SK-N-SH treated with all-trans-retinoic acid at 6 μM for 48 hours (cell line): ENCODE measurements around the gene SLC35G2.

Experiments used
- ATAC-seq: fragments of 200-7000 bp; cut with Tn5 transposase; 3 replicates; pipeline ENCODE4 v1.9.1; 2020; ENCODE audit warnings: mild to moderate bottlenecking, moderate library complexity
- ARNTL ChIP-seq: fragments of 450-650 bp; formaldehyde crosslinking; IDR thresholded peaks from 2 replicates; pipeline ENCODE4 v1.5.0; 2020; ENCODE audit warnings: low read depth, mild to moderate bottlenecking, moderate library complexity, borderline replicate concordance
- BACH2 ChIP-seq: fragments of 250-450 bp; sonication (Bioruptor Pico); IDR thresholded peaks from 2 replicates; pipeline ENCODE4 v1.9.0; 2021; ENCODE audit warnings: mild to moderate bottlenecking, borderline replicate concordance
- CREB5 ChIP-seq: fragments of 250-450 bp; sonication (Bioruptor Pico); IDR thresholded peaks from 2 replicates; pipeline ENCODE4 v1.5.1; 2020; ENCODE audit warnings: low read depth, mild to moderate bottlenecking, moderate library complexity
- CSDC2 ChIP-seq: fragments of 250-450 bp; sonication (Bioruptor Pico); IDR thresholded peaks from 2 replicates; pipeline ENCODE4 v1.5.0; 2020; ENCODE audit warnings: mild to moderate bottlenecking, moderate library complexity
- ESRRG ChIP-seq: fragments of 250-450 bp; sonication (Bioruptor Pico); IDR thresholded peaks from 2 replicates; pipeline ENCODE4 v1.6.1; 2021; ENCODE audit warnings: mild to moderate bottlenecking
- GLIS3 ChIP-seq: fragments of 250-450 bp; sonication (Bioruptor Pico); IDR thresholded peaks from 2 replicates; pipeline ENCODE4 v1.5.0; 2020; ENCODE audit warnings: mild to moderate bottlenecking, moderate library complexity
- ISL1 ChIP-seq: fragments of 250-450 bp; sonication (Bioruptor Pico); IDR thresholded peaks from 2 replicates; pipeline ENCODE4 v2.1.2; 2022; ENCODE audit warnings: mild to moderate bottlenecking, moderate library complexity
- OSR1 ChIP-seq: fragments of 250-450 bp; sonication (Bioruptor Pico); IDR thresholded peaks from 2 replicates; pipeline ENCODE4 v1.8.0; 2022; ENCODE audit warnings: moderate library complexity, mild to moderate bottlenecking, inconsistent platforms
- PATZ1 ChIP-seq: fragments of 250-450 bp; sonication (Bioruptor Pico); IDR thresholded peaks from 2 replicates; pipeline ENCODE4 v1.8.0; 2020; ENCODE audit warnings: mild to moderate bottlenecking, moderate library complexity, borderline replicate concordance
- PPARA ChIP-seq: fragments of 250-450 bp; sonication (Bioruptor Pico); IDR thresholded peaks from 2 replicates; pipeline ENCODE4 v1.5.0; 2020; ENCODE audit warnings: mild to moderate bottlenecking, borderline replicate concordance
- RARB ChIP-seq: fragments of 250-450 bp; sonication (Bioruptor Pico); IDR thresholded peaks from 2 replicates; pipeline ENCODE4 v1.8.0; 2021; ENCODE audit warnings: mild to moderate bottlenecking, moderate library complexity
- SNAI2 ChIP-seq: fragments of 250-450 bp; sonication (Bioruptor Pico); IDR thresholded peaks from 2 replicates; pipeline ENCODE4 v1.5.0; 2020; ENCODE audit warnings: mild to moderate bottlenecking, moderate library complexity
- TCF4 ChIP-seq: fragments of 250-450 bp; sonication (Bioruptor Pico); IDR thresholded peaks from 2 replicates; pipeline ENCODE4 v1.8.0; 2021; ENCODE audit warnings: mild to moderate bottlenecking, moderate library complexity, borderline replicate concordance
- TOX ChIP-seq: fragments of 250-450 bp; sonication (Bioruptor Pico); IDR thresholded peaks from 2 replicates; pipeline ENCODE4 v1.8.0; 2021; ENCODE audit warnings: mild to moderate bottlenecking, moderate library complexity, borderline replicate concordance
- TSHZ2 ChIP-seq: fragments of 250-450 bp; sonication (Bioruptor Pico); IDR thresholded peaks from 2 replicates; pipeline ENCODE4 v1.5.0; 2020; ENCODE audit warnings: mild to moderate bottlenecking, moderate library complexity
- ZC3H10 ChIP-seq: fragments of 250-450 bp; sonication (Bioruptor Pico); IDR thresholded peaks from 2 replicates; pipeline ENCODE4 v1.5.1; 2021; ENCODE audit warnings: mild to moderate bottlenecking, moderate library complexity
- ZFP3 ChIP-seq: fragments of 250-450 bp; sonication (Bioruptor Pico); IDR thresholded peaks from 2 replicates; pipeline ENCODE4 v1.5.0; 2020; ENCODE audit warnings: mild to moderate bottlenecking, moderate library complexity
- ZFP30 ChIP-seq: fragments of 450-650 bp; formaldehyde crosslinking; IDR thresholded peaks from 2 replicates; pipeline ENCODE4 v1.5.0; 2022; ENCODE audit warnings: mild to moderate bottlenecking, moderate library complexity
- ZNF565 ChIP-seq: fragments of 450-650 bp; formaldehyde crosslinking; conservative IDR thresholded peaks from 2 replicates; pipeline ENCODE4 v1.5.0; 2020; ENCODE audit warnings: low read depth, mild to moderate bottlenecking, moderate library complexity
- ZNF70 ChIP-seq: fragments of 450-650 bp; formaldehyde crosslinking; IDR thresholded peaks from 2 replicates; pipeline ENCODE4 v1.5.0; 2020; ENCODE audit warnings: mild to moderate bottlenecking, moderate library complexity
- ZNF8 ChIP-seq: fragments of 450-650 bp; formaldehyde crosslinking; IDR thresholded peaks from 2 replicates; pipeline ENCODE4 v1.5.0; 2020; ENCODE audit warnings: mild to moderate bottlenecking, moderate library complexity
- TF ChIP-seq, protein P1 (sequence below): fragments of 250-450 bp; sonication (Bioruptor Pico); IDR thresholded peaks from 2 replicates; pipeline ENCODE4 v1.5.1; 2021; ENCODE audit warnings: mild to moderate bottlenecking, moderate library complexity

Gene SLC35G2

GRCh38 chr3:136804813-136805212 is 14.1 kb upstream of the SLC35G2 start:
- no peak for TF ChIP-seq TCF4
- no peak for TF ChIP-seq ZFP30 (CRISPR knock-in tag)
- no peak for TF ChIP-seq GLIS3 (CRISPR knock-in tag)
- TF ChIP-seq OSR1 (CRISPR knock-in tag), result no peak
- no peak for TF ChIP-seq ZNF70 (CRISPR knock-in tag)
- no peak for TF ChIP-seq ZC3H10
- no peak for TF ChIP-seq ARNTL (CRISPR knock-in tag)
- TF ChIP-seq ZNF8 (CRISPR knock-in tag), result no peak
- TF ChIP-seq, protein P1, sequence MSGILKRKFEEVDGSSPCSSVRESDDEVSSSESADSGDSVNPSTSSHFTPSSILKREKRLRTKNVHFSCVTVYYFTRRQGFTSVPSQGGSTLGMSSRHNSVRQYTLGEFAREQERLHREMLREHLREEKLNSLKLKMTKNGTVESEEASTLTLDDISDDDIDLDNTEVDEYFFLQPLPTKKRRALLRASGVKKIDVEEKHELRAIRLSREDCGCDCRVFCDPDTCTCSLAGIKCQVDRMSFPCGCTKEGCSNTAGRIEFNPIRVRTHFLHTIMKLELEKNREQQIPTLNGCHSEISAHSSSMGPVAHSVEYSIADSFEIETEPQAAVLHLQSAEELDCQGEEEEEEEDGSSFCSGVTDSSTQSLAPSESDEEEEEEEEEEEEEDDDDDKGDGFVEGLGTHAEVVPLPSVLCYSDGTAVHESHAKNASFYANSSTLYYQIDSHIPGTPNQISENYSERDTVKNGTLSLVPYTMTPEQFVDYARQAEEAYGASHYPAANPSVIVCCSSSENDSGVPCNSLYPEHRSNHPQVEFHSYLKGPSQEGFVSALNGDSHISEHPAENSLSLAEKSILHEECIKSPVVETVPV (CRISPR knock-in tag), result no peak
- TF ChIP-seq TOX, result no peak
- no peak for TF ChIP-seq ZNF565
- TF ChIP-seq CSDC2 (CRISPR knock-in tag), result no peak
- TF ChIP-seq PPARA, result no peak
- TF ChIP-seq SNAI2 (CRISPR knock-in tag), result no peak
- no peak for TF ChIP-seq BACH2 (CRISPR knock-in tag)
- no peak for TF ChIP-seq ZFP3 (CRISPR knock-in tag)
- TF ChIP-seq ISL1 (CRISPR knock-in tag), result no peak
- TF ChIP-seq TSHZ2 (CRISPR knock-in tag), result no peak
- TF ChIP-seq PATZ1, result no peak
- no peak for ATAC-seq

DNA sequence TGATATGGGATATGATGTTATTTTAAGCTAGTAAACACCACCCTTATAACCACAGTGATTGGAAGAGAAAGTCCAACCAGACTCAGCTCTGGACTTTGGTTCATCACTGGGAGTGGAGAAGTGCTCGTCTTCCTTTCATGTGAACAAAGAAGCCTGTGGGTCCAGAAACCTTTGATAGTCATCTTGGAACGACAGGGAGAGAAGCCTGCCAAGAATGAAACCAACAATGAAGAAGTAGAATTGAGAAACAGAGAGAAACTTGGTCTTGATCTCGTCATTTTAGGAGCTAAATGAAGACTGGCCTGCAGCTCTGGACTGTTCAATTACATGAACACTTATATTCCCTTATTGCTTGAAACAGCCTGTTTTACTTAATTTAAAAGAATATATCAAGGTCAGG is 13.1 kb upstream of the SLC35G2 start:
- TF ChIP-seq GLIS3 (CRISPR knock-in tag) (no peak), RARB (CRISPR knock-in tag) (no peak), CSDC2 (CRISPR knock-in tag) (no peak), OSR1 (CRISPR knock-in tag) (no peak), BACH2 (CRISPR knock-in tag) (no peak), PPARA (no peak), CREB5 (CRISPR knock-in tag) (no peak), ZFP3 (CRISPR knock-in tag) (no peak), TOX (no peak), ZNF565 (no peak), ZNF8 (CRISPR knock-in tag) (no peak), PATZ1 (no peak), ARNTL (CRISPR knock-in tag) (no peak), ESRRG (CRISPR knock-in tag) (no peak), SNAI2 (CRISPR knock-in tag) (no peak), TSHZ2 (CRISPR knock-in tag) (no peak), TCF4 (no peak)
- TF ChIP-seq, protein P1 (CRISPR knock-in tag), result no peak
- TF ChIP-seq, all 23 proteins: peak for 0
- no peak for ATAC-seq
